WTC11 (cell line): ENCODE data around the gene IRF7. TPM values are rescaled to one million over a fixed set of nuclear protein-coding genes. Genes with fewer than 3 reads are reported as not detected.
A peak's percentile ranks its signal among the peaks of the same experiment; 100 is the strongest.

ENCODE experiments used
- ATAC-seq: fragments of 200-7000 bp; cut with Tn5 transposase; 2 replicates; pipeline ENCODE4 v1.10.0; 2021; ENCODE audit warnings: mild to moderate bottlenecking, moderate library complexity
- CTCF ChIA-PET: fragments of 300-600 bp; sonication (Branson Sonifier 250); formaldehyde crosslinking; loops from one replicate; lab custom pipeline; 2021; ENCODE audit warnings: antibody characterized with exemption; lab: Charles Lee
- POLR2A ChIA-PET: fragments of 350-600 bp; sonication (Branson Sonifier 250); formaldehyde crosslinking; loops from one replicate; lab custom pipeline; 2021; ENCODE audit warnings: antibody characterized with exemption; lab: Charles Lee
- DNase-seq: peaks from one replicate; pipeline ENCODE4 v3.0.0; 2021; ENCODE audit warnings: low spot score
- H3K27ac Mint-ChIP-seq: 2 replicates; pipeline ENCODE4 v1.8.0; 2021; ENCODE audit warnings: mixed read lengths
- H3K27me3 Mint-ChIP-seq: 2 replicates; pipeline ENCODE4 v1.8.0; 2021; ENCODE audit warnings: low read depth, mild to moderate bottlenecking, moderate library complexity, mixed read lengths
- H3K36me3 Mint-ChIP-seq: 2 replicates; pipeline ENCODE4 v1.8.0; 2021; ENCODE audit warnings: mixed read lengths
- H3K4me1 Mint-ChIP-seq: 2 replicates; pipeline ENCODE4 v1.8.0; 2022; ENCODE audit warnings: mixed read lengths
- H3K4me3 Mint-ChIP-seq: 2 replicates; pipeline ENCODE4 v1.8.0; 2021; ENCODE audit warnings: mild to moderate bottlenecking, moderate library complexity, mixed read lengths
- H3K9me3 Mint-ChIP-seq: 2 replicates; pipeline ENCODE4 v1.8.0; 2021; ENCODE audit warnings: mixed read lengths
- EMX1 ChIP-seq: fragments of 250-450 bp; sonication (Bioruptor Pico); IDR thresholded peaks from 2 replicates; pipeline ENCODE4 v1.8.0; 2021; ENCODE audit warnings: mild to moderate bottlenecking
- ESRRA ChIP-seq: sonication (generic); formaldehyde crosslinking; IDR thresholded peaks from 2 replicates; pipeline ENCODE4 v1.8.1; 2022; ENCODE audit warnings: mild to moderate bottlenecking, missing genetic modification reagents, borderline replicate concordance
- FOXP1 ChIP-seq: sonication (generic); formaldehyde crosslinking; IDR thresholded peaks from 2 replicates; pipeline ENCODE4 v1.8.0; 2022; ENCODE audit warnings: missing genetic modification reagents, mild to moderate bottlenecking, moderate library complexity, borderline replicate concordance
- MXD4 ChIP-seq: fragments of 250-450 bp; sonication (Bioruptor Pico); IDR thresholded peaks from 2 replicates; pipeline ENCODE4 v1.8.0; 2021; ENCODE audit warnings: mild to moderate bottlenecking, moderate library complexity, borderline replicate concordance
- NFE2L1 ChIP-seq: sonication (generic); formaldehyde crosslinking; IDR thresholded peaks from 2 replicates; pipeline ENCODE4 v1.8.1; 2023; ENCODE audit warnings: missing genetic modification reagents
- NR1H2 ChIP-seq: sonication (generic); formaldehyde crosslinking; IDR thresholded peaks from 2 replicates; pipeline ENCODE4 v1.9.0; 2021; ENCODE audit warnings: mild to moderate bottlenecking, moderate library complexity, missing genetic modification reagents
- NR3C1 ChIP-seq: sonication (generic); formaldehyde crosslinking; conservative IDR thresholded peaks from 2 replicates; pipeline ENCODE4 v1.8.1; 2023; ENCODE audit warnings: low read depth, mild to moderate bottlenecking, missing genetic modification reagents
- RELA ChIP-seq: sonication (generic); formaldehyde crosslinking; IDR thresholded peaks from 2 replicates; pipeline ENCODE4 v1.8.1; 2022; ENCODE audit warnings: missing genetic modification reagents, mild to moderate bottlenecking, borderline replicate concordance
- SMAD4 ChIP-seq: sonication (generic); formaldehyde crosslinking; IDR thresholded peaks from 2 replicates; pipeline ENCODE4 v1.8.0; 2022; ENCODE audit warnings: mild to moderate bottlenecking, missing genetic modification reagents
- ZBTB21 ChIP-seq: sonication (generic); formaldehyde crosslinking; IDR thresholded peaks from 2 replicates; pipeline ENCODE4 v1.8.1; 2023; ENCODE audit warnings: mild to moderate bottlenecking, missing genetic modification reagents, borderline replicate concordance
- ZNF396 ChIP-seq: fragments of 250-450 bp; sonication (Bioruptor Pico); IDR thresholded peaks from 2 replicates; pipeline ENCODE4 v1.8.0; 2021; ENCODE audit warnings: mild to moderate bottlenecking, moderate library complexity, borderline replicate concordance
- ZNF671 ChIP-seq: fragments of 250-450 bp; sonication (Bioruptor Pico); IDR thresholded peaks from 2 replicates; pipeline ENCODE4 v1.8.0; 2021; ENCODE audit warnings: mild to moderate bottlenecking
- total RNA-seq: library from RNA; stranded (reverse); gene quantifications from 3 replicates; pipeline ENCODE4 v1.2.3, GENCODE V29; 2021
- TF ChIP-seq, protein P1 (sequence below): fragments of 250-450 bp; sonication (Bioruptor Pico); IDR thresholded peaks from 2 replicates; pipeline ENCODE4 v1.9.0; 2021; ENCODE audit warnings: mild to moderate bottlenecking
- TF ChIP-seq, protein P2 (sequence below): sonication (generic); formaldehyde crosslinking; IDR thresholded peaks from 2 replicates; pipeline ENCODE4 v1.8.0; 2022; ENCODE audit warnings: mild to moderate bottlenecking, missing genetic modification reagents
- TF ChIP-seq, protein P3 (sequence below): sonication (generic); formaldehyde crosslinking; IDR thresholded peaks from 2 replicates; pipeline ENCODE4 v1.8.1; 2022; ENCODE audit warnings: mild to moderate bottlenecking, moderate library complexity, missing genetic modification reagents
- TF ChIP-seq, protein P4 (sequence below): sonication (generic); formaldehyde crosslinking; IDR thresholded peaks from 2 replicates; pipeline ENCODE4 v1.8.1; 2023; ENCODE audit warnings: mild to moderate bottlenecking, missing genetic modification reagents, moderate library complexity
- TF ChIP-seq, protein P5 (sequence below): sonication (generic); formaldehyde crosslinking; IDR thresholded peaks from 2 replicates; pipeline ENCODE4 v1.8.1; 2023; ENCODE audit warnings: mild to moderate bottlenecking, moderate library complexity, missing genetic modification reagents
- TF ChIP-seq, protein P6 (sequence below): sonication (generic); formaldehyde crosslinking; IDR thresholded peaks from 2 replicates; pipeline ENCODE4 v1.8.1; 2023; ENCODE audit warnings: mild to moderate bottlenecking, missing genetic modification reagents
- TF ChIP-seq, protein P7 (sequence below): fragments of 200-600 bp; IDR thresholded peaks from 2 replicates; pipeline ENCODE4 v1.8.0; 2022; ENCODE audit warnings: antibody characterized with exemption
- TF ChIP-seq, protein P8 (sequence below): sonication (generic); formaldehyde crosslinking; IDR thresholded peaks from 2 replicates; pipeline ENCODE4 v1.8.0; 2023; ENCODE audit warnings: missing genetic modification reagents, mild to moderate bottlenecking, borderline replicate concordance
- TF ChIP-seq, protein P9 (sequence below): sonication (generic); formaldehyde crosslinking; IDR thresholded peaks from 2 replicates; pipeline ENCODE4 v1.8.1; 2022; ENCODE audit warnings: low read depth, missing genetic modification reagents, borderline replicate concordance

Gene IRF7
- total RNA-seq, 1 experiment from 2014 or later, result 11.1 TPM

DNA sequence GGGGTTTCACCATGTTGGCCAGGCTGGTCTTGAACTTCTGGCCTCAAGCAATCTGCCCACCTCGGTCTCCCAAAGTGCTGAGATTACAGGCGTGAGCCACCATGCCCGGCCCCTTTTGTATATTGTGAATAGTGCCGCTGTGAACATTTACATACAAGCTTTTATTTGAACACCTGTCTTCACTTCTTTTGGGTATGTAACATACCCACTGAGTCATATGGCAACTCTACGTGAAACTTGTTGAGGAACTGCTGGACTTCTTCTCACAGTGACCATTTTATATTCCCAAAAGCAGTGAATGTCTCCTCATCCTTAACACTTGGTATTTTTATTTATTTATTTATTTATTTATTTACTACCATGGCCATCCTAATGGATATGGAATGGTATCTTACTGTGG is 15.1 kb upstream of the IRF7 start:
- TF ChIP-seq ZNF671 (no peak), ZNF396 (no peak), NR3C1 (no peak)
- TF ChIP-seq, protein P1, sequence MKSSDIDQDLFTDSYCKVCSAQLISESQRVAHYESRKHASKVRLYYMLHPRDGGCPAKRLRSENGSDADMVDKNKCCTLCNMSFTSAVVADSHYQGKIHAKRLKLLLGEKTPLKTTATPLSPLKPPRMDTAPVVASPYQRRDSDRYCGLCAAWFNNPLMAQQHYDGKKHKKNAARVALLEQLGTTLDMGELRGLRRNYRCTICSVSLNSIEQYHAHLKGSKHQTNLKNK (CRISPR knock-in tag), result no peak
- TF ChIP-seq, protein P2, sequence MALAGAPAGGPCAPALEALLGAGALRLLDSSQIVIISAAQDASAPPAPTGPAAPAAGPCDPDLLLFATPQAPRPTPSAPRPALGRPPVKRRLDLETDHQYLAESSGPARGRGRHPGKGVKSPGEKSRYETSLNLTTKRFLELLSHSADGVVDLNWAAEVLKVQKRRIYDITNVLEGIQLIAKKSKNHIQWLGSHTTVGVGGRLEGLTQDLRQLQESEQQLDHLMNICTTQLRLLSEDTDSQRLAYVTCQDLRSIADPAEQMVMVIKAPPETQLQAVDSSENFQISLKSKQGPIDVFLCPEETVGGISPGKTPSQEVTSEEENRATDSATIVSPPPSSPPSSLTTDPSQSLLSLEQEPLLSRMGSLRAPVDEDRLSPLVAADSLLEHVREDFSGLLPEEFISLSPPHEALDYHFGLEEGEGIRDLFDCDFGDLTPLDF, result no peak
- TF ChIP-seq, protein P3, sequence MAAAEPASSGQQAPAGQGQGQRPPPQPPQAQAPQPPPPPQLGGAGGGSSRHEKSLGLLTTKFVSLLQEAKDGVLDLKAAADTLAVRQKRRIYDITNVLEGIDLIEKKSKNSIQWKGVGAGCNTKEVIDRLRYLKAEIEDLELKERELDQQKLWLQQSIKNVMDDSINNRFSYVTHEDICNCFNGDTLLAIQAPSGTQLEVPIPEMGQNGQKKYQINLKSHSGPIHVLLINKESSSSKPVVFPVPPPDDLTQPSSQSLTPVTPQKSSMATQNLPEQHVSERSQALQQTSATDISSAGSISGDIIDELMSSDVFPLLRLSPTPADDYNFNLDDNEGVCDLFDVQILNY (CRISPR knock-in tag), result no peak
- no peaks in the 10 kb centered on the region for H3K9me3 Mint-ChIP-seq
- H3K4me1 Mint-ChIP-seq, result peaks cover 13% of the 10 kb centered on the region
- POLR2A ChIA-PET, result no interaction called here
- ATAC-seq (no peak), DNase-seq (no peak)
- no peaks in the 10 kb centered on the region for H3K36me3 Mint-ChIP-seq
- H3K27me3 Mint-ChIP-seq, result peaks cover 43% of the 10 kb centered on the region
- H3K4me3 Mint-ChIP-seq, result no peak overlapping the region
- CTCF ChIA-PET, result no interaction called here
- H3K27ac Mint-ChIP-seq, result no peak overlapping the region

DNA sequence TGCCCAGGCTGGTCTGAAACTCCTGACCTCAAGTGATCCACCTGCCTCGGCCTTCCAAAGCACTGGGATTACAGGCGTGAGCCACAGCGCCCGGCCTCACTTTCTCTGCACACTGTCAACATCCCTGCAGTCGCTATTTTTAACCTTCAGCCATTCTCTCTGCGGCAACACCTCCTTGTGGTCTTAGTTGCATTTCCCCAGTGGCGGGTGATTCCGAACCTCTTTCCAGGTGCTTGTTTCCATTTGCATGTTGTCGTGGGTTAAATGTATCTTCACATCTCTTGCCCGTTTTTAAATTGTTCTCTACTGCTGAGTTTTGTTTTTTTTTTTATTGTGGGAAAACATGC is 13.5 kb upstream of the IRF7 start:
- peak; percentile 16 for DNase-seq
- TF ChIP-seq MXD4 (CRISPR knock-in tag) (no peak), NR1H2 (CRISPR knock-in tag) (no peak), EMX1 (CRISPR knock-in tag) (no peak), RELA (CRISPR knock-in tag) (no peak), ESRRA (CRISPR knock-in tag) (no peak), ZBTB21 (no peak), FOXP1 (CRISPR knock-in tag) (no peak), NFE2L1 (CRISPR knock-in tag) (no peak), SMAD4 (CRISPR knock-in tag) (no peak)
- TF ChIP-seq, protein P4, sequence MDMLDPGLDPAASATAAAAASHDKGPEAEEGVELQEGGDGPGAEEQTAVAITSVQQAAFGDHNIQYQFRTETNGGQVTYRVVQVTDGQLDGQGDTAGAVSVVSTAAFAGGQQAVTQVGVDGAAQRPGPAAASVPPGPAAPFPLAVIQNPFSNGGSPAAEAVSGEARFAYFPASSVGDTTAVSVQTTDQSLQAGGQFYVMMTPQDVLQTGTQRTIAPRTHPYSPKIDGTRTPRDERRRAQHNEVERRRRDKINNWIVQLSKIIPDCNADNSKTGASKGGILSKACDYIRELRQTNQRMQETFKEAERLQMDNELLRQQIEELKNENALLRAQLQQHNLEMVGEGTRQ (CRISPR knock-in tag), result no peak
- TF ChIP-seq, protein P5, sequence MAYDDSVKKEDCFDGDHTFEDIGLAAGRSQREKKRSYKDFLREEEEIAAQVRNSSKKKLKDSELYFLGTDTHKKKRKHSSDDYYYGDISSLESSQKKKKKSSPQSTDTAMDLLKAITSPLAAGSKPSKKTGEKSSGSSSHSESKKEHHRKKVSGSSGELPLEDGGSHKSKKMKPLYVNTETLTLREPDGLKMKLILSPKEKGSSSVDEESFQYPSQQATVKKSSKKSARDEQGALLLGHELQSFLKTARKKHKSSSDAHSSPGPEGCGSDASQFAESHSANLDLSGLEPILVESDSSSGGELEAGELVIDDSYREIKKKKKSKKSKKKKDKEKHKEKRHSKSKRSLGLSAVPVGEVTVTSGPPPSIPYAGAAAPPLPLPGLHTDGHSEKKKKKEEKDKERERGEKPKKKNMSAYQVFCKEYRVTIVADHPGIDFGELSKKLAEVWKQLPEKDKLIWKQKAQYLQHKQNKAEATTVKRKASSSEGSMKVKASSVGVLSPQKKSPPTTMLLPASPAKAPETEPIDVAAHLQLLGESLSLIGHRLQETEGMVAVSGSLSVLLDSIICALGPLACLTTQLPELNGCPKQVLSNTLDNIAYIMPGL (CRISPR knock-in tag), result no peak
- TF ChIP-seq, protein P6, sequence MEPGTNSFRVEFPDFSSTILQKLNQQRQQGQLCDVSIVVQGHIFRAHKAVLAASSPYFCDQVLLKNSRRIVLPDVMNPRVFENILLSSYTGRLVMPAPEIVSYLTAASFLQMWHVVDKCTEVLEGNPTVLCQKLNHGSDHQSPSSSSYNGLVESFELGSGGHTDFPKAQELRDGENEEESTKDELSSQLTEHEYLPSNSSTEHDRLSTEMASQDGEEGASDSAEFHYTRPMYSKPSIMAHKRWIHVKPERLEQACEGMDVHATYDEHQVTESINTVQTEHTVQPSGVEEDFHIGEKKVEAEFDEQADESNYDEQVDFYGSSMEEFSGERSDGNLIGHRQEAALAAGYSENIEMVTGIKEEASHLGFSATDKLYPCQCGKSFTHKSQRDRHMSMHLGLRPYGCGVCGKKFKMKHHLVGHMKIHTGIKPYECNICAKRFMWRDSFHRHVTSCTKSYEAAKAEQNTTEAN, result no peak
- TF ChIP-seq, protein P7, sequence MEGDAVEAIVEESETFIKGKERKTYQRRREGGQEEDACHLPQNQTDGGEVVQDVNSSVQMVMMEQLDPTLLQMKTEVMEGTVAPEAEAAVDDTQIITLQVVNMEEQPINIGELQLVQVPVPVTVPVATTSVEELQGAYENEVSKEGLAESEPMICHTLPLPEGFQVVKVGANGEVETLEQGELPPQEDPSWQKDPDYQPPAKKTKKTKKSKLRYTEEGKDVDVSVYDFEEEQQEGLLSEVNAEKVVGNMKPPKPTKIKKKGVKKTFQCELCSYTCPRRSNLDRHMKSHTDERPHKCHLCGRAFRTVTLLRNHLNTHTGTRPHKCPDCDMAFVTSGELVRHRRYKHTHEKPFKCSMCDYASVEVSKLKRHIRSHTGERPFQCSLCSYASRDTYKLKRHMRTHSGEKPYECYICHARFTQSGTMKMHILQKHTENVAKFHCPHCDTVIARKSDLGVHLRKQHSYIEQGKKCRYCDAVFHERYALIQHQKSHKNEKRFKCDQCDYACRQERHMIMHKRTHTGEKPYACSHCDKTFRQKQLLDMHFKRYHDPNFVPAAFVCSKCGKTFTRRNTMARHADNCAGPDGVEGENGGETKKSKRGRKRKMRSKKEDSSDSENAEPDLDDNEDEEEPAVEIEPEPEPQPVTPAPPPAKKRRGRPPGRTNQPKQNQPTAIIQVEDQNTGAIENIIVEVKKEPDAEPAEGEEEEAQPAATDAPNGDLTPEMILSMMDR, result no peak
- TF ChIP-seq, protein P8, sequence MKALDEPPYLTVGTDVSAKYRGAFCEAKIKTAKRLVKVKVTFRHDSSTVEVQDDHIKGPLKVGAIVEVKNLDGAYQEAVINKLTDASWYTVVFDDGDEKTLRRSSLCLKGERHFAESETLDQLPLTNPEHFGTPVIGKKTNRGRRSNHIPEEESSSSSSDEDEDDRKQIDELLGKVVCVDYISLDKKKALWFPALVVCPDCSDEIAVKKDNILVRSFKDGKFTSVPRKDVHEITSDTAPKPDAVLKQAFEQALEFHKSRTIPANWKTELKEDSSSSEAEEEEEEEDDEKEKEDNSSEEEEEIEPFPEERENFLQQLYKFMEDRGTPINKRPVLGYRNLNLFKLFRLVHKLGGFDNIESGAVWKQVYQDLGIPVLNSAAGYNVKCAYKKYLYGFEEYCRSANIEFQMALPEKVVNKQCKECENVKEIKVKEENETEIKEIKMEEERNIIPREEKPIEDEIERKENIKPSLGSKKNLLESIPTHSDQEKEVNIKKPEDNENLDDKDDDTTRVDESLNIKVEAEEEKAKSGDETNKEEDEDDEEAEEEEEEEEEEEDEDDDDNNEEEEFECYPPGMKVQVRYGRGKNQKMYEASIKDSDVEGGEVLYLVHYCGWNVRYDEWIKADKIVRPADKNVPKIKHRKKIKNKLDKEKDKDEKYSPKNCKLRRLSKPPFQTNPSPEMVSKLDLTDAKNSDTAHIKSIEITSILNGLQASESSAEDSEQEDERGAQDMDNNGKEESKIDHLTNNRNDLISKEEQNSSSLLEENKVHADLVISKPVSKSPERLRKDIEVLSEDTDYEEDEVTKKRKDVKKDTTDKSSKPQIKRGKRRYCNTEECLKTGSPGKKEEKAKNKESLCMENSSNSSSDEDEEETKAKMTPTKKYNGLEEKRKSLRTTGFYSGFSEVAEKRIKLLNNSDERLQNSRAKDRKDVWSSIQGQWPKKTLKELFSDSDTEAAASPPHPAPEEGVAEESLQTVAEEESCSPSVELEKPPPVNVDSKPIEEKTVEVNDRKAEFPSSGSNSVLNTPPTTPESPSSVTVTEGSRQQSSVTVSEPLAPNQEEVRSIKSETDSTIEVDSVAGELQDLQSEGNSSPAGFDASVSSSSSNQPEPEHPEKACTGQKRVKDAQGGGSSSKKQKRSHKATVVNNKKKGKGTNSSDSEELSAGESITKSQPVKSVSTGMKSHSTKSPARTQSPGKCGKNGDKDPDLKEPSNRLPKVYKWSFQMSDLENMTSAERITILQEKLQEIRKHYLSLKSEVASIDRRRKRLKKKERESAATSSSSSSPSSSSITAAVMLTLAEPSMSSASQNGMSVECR (CRISPR knock-in tag), result no peak
- TF ChIP-seq, protein P9, sequence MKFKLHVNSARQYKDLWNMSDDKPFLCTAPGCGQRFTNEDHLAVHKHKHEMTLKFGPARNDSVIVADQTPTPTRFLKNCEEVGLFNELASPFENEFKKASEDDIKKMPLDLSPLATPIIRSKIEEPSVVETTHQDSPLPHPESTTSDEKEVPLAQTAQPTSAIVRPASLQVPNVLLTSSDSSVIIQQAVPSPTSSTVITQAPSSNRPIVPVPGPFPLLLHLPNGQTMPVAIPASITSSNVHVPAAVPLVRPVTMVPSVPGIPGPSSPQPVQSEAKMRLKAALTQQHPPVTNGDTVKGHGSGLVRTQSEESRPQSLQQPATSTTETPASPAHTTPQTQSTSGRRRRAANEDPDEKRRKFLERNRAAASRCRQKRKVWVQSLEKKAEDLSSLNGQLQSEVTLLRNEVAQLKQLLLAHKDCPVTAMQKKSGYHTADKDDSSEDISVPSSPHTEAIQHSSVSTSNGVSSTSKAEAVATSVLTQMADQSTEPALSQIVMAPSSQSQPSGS (CRISPR knock-in tag), result no peak
- TF ChIP-seq, all 79 proteins: peak for 0
- Mint-ChIP-seq H3K4me3 (peak overlapping the region; percentile 55), H3K27ac (peak overlapping the region; percentile 34), H3K4me1 (peaks cover 13% of the 10 kb centered on the region), H3K9me3 (no peaks in the 10 kb centered on the region), H3K27me3 (peaks cover 27% of the 10 kb centered on the region), H3K36me3 (no peaks in the 10 kb centered on the region)
- ChIA-PET POLR2A (no interaction called here), CTCF (interaction anchor here (0.6 to 1.6 kb wide), 4 partner anchors 10 to 91 kb away, joined by 3 to 5 read pairs (median 3); no protein-coding TSS in a partner anchor)
- peak; percentile 32 for ATAC-seq
